ENCODE measurements around the gene PHEX. TPM values are rescaled to one million over a fixed set of nuclear protein-coding genes. Genes with fewer than 3 reads are reported as not detected.

PHEX gene
- polyA plus RNA-seq, 1 experiment, result 0.17 TPM

- H3K27me3 ChIP-seq (ENCODE audit: control insufficient read depth, insufficient read depth, low read length), result no peaks in the 10 kb centered on the region
- no peak for DNase-seq (ENCODE audit: low read depth)
- CTCF ChIA-PET, result no interaction called here
- POLR2A ChIA-PET, result no interaction called here
- no peaks in the 10 kb centered on the region for H3K36me3 ChIP-seq (ENCODE audit: control insufficient read depth, insufficient read depth, low read length)
- TF ChIP-seq CTCF (IDR thresholded peaks at IDR 0.05; ENCODE audit: insufficient read depth, low read depth, low read length), result no peak
- H3K4me3 ChIP-seq (ENCODE audit: low read depth, low read length), result no peak overlapping the region
Measured at GRCh38 chrX:22147942-22148341, 115.8 kb downstream of the PHEX start.

- Histone ChIP-seq H3K4me3 (ENCODE audit: low read depth, low read length) (no peak overlapping the region), H3K27me3 (ENCODE audit: control insufficient read depth, insufficient read depth, low read length) (no peaks in the 10 kb centered on the region), H3K36me3 (ENCODE audit: control insufficient read depth, insufficient read depth, low read length) (no peaks in the 10 kb centered on the region)
- DNase-seq (ENCODE audit: low read depth), result no peak
- CTCF ChIA-PET, result no interaction called here
- POLR2A ChIA-PET, result no interaction called here
- no peak for TF ChIP-seq CTCF (IDR thresholded peaks at IDR 0.05; ENCODE audit: insufficient read depth, low read depth, low read length)
Measured at GRCh38 chrX:22148565-22148964, 116.4 kb downstream of the PHEX start.

GRCh38 chrX:22150371-22150770 lies 118.2 kb downstream of the PHEX start:
- POLR2A ChIA-PET, result no interaction called here
- no peak overlapping the region for H3K4me3 ChIP-seq (ENCODE audit: low read depth, low read length)
- CTCF ChIA-PET, result no interaction called here

GRCh38 chrX:22155126-22155525 lies 123.0 kb downstream of the PHEX start:
- TF ChIP-seq CTCF (IDR thresholded peaks at IDR 0.05; ENCODE audit: insufficient read depth, low read depth, low read length), result no peak
- POLR2A ChIA-PET, result no interaction called here
- no peak overlapping the region for H3K4me3 ChIP-seq (ENCODE audit: low read depth, low read length)
- DNase-seq (ENCODE audit: low read depth), result no peak
- CTCF ChIA-PET, result no interaction called here
- no peaks in the 10 kb centered on the region for H3K36me3 ChIP-seq (ENCODE audit: control insufficient read depth, insufficient read depth, low read length)
- H3K27me3 ChIP-seq (ENCODE audit: control insufficient read depth, insufficient read depth, low read length), result no peaks in the 10 kb centered on the region

More at GRCh38 chrX:22150371-22150770, 118.2 kb downstream of the PHEX start:
- no peak for DNase-seq (ENCODE audit: low read depth)
- no peaks in the 10 kb centered on the region for H3K27me3 ChIP-seq (ENCODE audit: control insufficient read depth, insufficient read depth, low read length)
- TF ChIP-seq CTCF (IDR thresholded peaks at IDR 0.05; ENCODE audit: insufficient read depth, low read depth, low read length), result no peak
- no peaks in the 10 kb centered on the region for H3K36me3 ChIP-seq (ENCODE audit: control insufficient read depth, insufficient read depth, low read length)

- Histone ChIP-seq H3K36me3 (ENCODE audit: control insufficient read depth, insufficient read depth, low read length) (no peaks in the 10 kb centered on the region), H3K27me3 (ENCODE audit: control insufficient read depth, insufficient read depth, low read length) (0 out of 2 replicates have a peak, but pooled peaks cover 2% of the 10 kb centered on the region), H3K4me3 (ENCODE audit: low read depth, low read length) (no peak overlapping the region)
- ChIA-PET POLR2A (no interaction called here), CTCF (interaction anchor here (0.6 to 1.4 kb wide), 2 partner anchors 23 to 77 kb away, joined by 3 to 5 read pairs; no protein-coding TSS in a partner anchor)
- no peak for TF ChIP-seq CTCF (IDR thresholded peaks at IDR 0.05; ENCODE audit: insufficient read depth, low read depth, low read length)
- no peak for DNase-seq (ENCODE audit: low read depth)
Measured at GRCh38 chrX:22159071-22159470, 126.9 kb downstream of the PHEX start.
